HG02870 (cell line): ENCODE data around the gene USP9X.
"Not testable (repeated sequence)": the region's sequence is repeated elsewhere in the genome, so short reads cannot be mapped to it uniquely, and the experiment has no call there.

Source experiments
- ATAC-seq: cut with Tn5 transposase; IDR thresholded peaks from one replicate; pipeline ENCODE4 v1.9.1; 2021; ENCODE audit warnings: mild to moderate bottlenecking, moderate library complexity; ENCODE audit not compliant: unreplicated experiment

Gene USP9X

DNA sequence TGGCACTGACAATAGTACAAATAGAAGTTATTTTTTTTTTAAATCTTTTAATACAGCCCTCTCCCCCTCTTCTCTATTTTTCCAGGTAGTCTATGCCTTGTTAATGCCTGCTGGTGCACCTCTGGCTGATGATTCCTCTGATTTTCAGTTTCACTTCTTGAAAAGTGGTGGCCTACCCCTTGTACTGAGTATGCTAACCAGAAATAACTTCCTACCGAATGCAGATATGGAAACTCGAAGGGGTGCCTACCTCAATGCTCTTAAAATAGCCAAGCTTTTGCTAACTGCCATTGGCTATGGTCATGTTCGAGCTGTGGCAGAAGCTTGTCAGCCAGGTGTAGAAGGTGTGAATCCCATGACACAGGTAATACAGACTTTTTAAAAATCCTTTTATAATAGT is 99.1 kb downstream of the USP9X start:
- peak; percentile 63 for ATAC-seq

GRCh38 chrX:41186946-41187345 is 101.7 kb downstream of the USP9X start:
- ATAC-seq = not testable (repeated sequence)

DNA sequence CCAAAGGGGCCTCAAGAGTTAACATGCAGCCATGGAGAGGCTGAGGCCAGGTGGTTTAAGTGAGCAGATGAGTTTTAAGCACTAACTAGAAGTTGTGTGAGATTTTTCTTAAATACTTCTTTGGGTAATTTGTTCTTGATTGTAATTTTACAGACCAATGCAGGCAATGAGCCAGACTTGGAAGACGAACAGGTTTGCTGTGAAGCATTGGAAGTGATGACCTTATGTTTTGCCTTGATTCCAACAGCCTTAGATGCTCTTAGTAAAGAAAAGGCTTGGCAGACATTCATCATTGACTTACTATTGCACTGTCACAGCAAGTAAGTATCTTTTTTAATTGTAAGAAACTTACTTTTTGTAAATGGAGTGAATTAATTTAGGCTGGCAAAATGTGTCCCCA is 103.9 kb downstream of the USP9X start:
- ATAC-seq = no peak

- no peak for ATAC-seq
Measured at GRCh38 chrX:41192880-41193279, 107.6 kb downstream of the USP9X start.

DNA sequence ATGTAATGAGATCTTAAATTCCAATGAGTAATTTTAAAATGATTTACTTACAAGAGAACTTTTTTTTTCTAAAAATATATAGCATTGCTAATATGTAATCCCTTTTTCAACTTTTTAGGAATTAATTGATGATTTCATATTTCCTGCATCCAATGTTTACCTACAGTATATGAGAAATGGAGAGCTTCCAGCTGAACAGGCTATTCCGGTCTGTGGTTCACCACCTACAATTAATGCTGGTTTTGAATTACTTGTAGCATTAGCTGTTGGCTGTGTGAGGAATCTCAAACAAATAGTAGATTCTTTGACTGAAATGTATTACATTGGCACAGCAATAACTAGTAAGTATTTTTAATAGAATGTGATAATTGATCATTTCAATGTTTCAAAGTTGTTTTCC is 113.2 kb downstream of the USP9X start:
- ATAC-seq = no peak

DNA sequence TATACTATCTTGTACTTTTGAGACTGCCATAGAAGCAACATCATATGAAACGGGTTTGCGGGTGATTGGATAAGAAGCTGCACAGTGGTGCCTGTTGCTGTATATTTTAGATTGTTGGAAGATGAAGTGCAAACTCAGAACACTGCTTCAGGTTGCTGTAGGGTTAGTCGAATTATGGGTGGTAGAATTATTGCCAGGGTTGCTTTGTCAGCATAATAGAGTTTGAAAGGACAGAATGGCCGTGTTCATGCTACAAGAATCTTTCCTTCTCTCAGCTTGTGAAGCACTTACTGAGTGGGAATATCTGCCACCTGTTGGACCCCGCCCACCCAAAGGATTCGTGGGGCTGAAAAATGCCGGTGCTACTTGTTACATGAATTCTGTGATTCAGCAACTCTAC is 115.5 kb downstream of the USP9X start:
- no peak for ATAC-seq

- ATAC-seq = no peak
Measured at GRCh38 chrX:41209853-41210252, 124.6 kb downstream of the USP9X start.

DNA sequence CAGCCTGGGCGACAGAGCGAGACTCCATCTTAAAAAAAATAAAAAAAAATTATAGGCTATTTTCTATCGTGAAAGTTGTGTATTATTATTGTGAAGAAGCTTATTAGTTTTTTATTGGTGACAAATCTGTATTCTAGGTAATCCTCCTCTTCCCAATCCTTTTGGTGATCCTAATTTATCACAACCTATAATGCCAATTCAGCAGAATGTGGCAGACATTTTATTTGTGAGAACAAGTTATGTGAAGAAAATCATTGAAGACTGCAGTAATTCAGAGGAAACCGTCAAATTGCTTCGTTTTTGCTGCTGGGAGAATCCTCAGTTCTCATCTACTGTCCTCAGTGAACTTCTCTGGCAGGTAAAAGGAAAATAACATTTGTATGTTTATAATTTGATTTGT is 139.4 kb downstream of the USP9X start:
- ATAC-seq = no peak

- no peak for ATAC-seq
Measured at GRCh38 chrX:41233988-41234387, 148.7 kb downstream of the USP9X start.

- not testable (repeated sequence) for ATAC-seq
Measured at GRCh38 chrX:41234471-41234870, 149.2 kb downstream of the USP9X start.

DNA sequence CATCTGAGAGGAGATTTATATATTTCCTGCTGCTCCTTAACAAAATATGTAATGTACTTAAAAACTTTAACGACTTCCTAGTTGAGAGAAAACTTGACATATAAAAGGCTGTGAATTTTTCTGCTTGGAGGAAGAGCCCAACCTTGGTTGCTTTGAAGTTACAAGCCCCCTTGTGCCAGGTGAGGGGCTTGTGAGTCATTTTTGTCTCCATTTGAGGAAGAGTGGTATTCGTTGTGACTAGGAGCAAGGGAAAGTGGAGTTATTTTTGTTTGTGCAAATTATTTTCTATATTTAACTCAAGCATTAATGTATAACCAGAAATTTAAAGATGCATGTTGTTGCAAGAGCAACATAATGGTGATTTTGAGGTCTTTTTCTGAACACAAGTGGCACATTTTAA is 149.7 kb downstream of the USP9X start:
- ATAC-seq = no peak

GRCh38 chrX:41236629-41237028 is 151.4 kb downstream of the USP9X start:
- ATAC-seq = peak; percentile 83

GRCh38 chrX:41240509-41240908 is 155.3 kb downstream of the USP9X start:
- no peak for ATAC-seq

DNA sequence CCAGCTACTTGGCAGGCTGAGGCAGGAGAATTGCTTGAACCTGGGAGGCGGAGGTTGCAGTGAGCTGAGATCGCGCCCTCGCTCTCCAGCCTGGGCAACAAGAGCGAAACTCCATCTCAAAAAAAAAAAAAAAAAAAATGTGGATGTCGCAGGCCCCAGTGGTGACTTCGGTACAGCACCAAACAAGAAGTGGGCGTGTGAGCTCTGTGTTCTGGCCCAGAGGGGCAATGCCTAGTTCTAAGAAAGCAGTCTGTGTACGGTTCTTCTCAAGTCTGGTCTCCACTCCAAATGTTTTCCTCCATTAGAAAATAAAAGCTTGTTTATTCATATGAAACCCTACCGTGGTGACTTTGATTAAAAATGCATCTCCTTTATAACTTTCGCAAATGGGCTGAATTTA is 156.7 kb downstream of the USP9X start:
- ATAC-seq = no peak

DNA sequence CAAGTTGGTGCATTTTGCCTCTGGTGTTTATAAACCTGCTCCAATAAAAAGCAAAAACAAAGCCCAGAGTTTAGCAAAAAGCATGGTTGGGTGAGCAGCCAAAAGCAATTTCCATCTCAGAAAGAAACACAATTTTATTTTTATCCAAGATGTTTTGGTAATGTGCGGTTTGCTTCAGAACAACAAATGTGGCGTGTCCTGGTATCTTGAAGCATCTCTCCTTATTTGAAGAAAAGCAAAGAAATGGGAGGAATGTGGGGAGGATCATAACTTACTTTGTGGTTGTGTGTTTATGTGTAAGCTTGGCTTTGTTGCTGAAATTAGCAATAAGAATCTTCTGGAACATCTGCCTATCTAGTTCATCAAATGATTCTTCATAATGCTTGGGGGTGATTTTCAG is 160.4 kb downstream of the USP9X start:
- no peak for ATAC-seq

DNA sequence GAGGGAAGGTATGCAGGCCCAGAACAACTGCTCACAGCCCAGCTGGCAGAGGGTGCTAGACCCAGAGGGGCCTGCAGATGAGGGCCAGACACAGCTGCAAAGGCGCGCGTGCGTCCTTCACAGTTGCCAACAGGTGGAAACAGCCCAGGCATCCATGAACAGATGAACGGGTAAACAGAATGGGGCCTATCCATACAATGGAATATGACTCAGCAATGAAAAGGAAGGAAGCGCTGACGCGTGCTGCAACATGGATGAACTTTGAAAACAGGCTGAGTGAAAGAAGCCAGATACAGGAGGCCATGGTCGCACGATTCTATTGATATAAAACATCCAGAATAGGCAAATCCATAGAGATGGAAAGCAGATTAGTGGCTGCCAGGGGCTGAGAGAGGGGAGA is 165.6 kb downstream of the USP9X start:
- ATAC-seq = no peak

DNA sequence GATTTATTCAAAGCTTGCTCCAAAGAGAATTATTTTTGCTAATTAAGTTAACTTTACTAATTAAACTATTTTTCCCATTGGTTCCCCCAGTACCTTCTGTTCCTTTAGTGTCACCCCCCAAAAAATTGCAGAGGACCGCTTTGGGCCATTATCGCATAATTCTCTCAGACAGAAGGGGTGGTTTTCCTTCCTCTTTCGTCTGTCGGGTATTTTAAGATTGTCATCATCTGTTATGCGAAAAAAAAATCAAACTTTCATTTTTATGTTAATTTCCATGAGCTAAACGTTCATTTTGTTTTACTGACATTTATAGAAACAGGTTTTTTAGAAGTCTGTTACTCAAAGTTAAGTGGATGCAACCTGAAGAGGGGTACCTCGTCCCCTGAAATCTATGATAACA is 172.6 kb downstream of the USP9X start:
- ATAC-seq = no peak

- ATAC-seq = no peak
Measured at GRCh38 chrX:41258226-41258625, 173.0 kb downstream of the USP9X start.

DNA sequence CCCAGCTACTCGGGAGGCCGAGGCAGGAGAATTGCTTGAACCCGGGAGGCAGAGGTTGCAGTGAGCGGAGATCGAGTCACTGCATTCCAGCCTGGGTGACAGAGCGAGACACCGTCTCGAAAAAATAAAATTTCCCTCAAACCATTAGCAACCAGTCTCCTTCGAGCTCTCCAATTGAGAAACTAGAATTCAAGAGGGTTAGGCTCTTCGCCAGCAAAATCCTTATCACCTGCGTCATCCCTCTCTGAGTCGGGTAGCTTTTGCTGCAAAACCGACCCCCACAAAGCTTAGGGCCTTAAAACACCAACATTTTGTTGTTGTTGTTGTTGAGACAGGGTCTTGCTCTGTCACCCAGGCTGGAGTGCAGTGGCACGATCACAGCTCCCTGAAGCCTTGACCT is 173.6 kb downstream of the USP9X start:
- ATAC-seq = no peak

- no peak for ATAC-seq
Measured at GRCh38 chrX:41259516-41259915, 174.3 kb downstream of the USP9X start.

DNA sequence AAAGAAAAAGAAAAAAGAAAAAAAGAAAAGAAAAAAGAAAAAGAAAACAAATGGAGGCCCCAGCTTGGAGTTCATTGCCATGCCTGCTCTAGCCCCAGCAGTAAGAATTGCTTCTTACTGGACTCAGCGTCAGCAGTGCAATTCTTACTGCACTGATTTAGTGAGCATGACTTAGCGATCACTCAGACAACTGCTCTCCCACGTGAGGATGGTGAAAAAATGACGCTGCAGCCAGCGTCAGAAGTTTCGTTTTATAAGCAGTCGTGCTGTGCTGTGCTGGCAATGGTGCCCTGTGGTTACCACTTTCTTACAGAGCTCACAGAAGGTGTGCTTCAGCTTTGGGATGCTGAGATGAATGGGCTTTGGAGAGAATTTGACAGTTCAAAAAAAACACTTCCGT is 180.4 kb downstream of the USP9X start:
- no peak for ATAC-seq

GRCh38 chrX:41273638-41274037 is 188.4 kb downstream of the USP9X start:
- ATAC-seq = no peak

DNA sequence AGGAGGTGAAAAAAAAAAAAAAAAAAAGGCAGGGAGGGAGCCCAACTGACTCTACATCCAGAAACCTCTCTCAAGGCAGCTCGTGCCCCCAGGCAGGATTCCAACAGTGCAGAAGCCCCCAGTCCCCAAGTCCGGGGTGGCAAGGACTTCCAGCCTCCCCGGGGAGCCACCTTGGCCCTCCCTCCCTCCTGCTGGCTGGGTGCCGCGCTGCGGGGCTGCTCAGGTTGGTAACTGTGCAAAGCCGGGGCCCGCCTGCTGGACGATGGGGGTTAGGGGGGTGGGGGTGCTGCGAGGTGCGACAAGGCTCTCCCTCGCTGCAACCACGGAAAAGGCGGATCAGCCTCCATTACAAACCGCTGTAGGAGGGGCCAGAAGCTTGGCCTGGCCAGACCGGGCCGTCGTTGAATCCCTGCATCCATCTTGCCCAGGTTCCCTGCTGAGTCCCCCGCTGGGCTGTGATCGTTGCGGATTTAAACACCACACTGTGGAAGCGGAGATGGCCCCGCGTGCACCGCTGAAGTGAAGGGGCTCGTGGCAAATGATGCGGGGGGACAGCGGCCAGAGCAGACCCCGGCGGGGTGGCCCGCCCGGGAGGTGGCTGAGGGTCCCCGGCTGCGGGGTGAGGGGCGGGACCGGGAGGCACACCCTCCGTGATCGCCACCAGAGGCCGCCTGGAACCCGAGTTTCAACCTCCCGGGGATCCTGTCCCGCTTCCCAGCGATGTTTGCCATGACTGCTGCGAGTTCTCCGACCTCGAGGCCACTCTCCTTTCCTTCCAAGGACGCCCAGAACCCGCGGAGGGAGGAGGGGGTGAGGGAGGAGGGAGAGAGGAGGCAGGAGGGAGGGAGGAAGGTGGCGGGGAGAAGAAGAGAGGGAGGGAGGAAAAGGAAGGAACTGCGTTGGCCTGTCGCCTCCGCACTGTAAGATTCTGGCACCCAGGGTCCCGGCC is 190.7 kb downstream of the USP9X start:
- ATAC-seq = no peak
